HEK293 (cell line): ENCODE results near the gene EN2.
A peak's percentile ranks its signal among the peaks of the same experiment; 100 is the strongest.

Experiments used
- CTCF ChIA-PET: fragments of 350-600 bp; formaldehyde crosslinking; extraction: SDS; loops from one replicate; lab custom pipeline; 2021; ENCODE audit warnings: antibody characterized with exemption; lab: Yijun Ruan, JAX
- POLR2A ChIA-PET: fragments of 300-600 bp; formaldehyde crosslinking; extraction: SDS; loops from one replicate; lab custom pipeline; 2020; ENCODE audit warnings: antibody characterized with exemption, inconsistent platforms; lab: Yijun Ruan, JAX
- H3K27ac ChIP-seq: fragments of 200-500 bp; sonication (Bioruptor generic); 2 replicates; pipeline ENCODE4 v1.5.1; 2014; ENCODE audit warnings: low read depth, low read length, control low read depth, inconsistent platforms; ENCODE audit errors: extremely low read depth
- H3K36me3 ChIP-seq, 2 experiments: fragments of 200-500 bp in 1 of 2; sonication (Bioruptor generic) in 1 of 2; 1 replicate in 1 of 2; 2 replicates in 1 of 2; pipeline ENCODE4 v1.5.1; 2014 to 2017; ENCODE audit warnings: inconsistent platforms in 2 of 2, low read length in 2 of 2; ENCODE audit not compliant: control insufficient read depth in 2 of 2, insufficient read depth in 1 of 2
- H3K4me1 ChIP-seq: fragments of 200-500 bp; sonication (Bioruptor generic); 2 replicates; pipeline ENCODE4 v1.5.1; 2014; ENCODE audit warnings: mild to moderate bottlenecking, low read length, inconsistent platforms; ENCODE audit not compliant: control insufficient read depth, insufficient read depth
- H3K4me3 ChIP-seq: 2 replicates; pipeline ENCODE4 v1.5.1; 2011; ENCODE audit warnings: low read depth, mild to moderate bottlenecking, control low read depth, low read length, moderate library complexity
- H3K9me3 ChIP-seq: fragments of 200-500 bp; sonication (Bioruptor generic); 2 replicates; pipeline ENCODE4 v1.5.1; 2014; ENCODE audit warnings: low read depth, low read length, inconsistent platforms; ENCODE audit not compliant: control insufficient read depth, insufficient read depth
- KLF8 ChIP-seq: fragments of 450-650 bp; formaldehyde crosslinking; IDR thresholded peaks from 2 replicates; pipeline ENCODE4 v1.5.1; 2016; ENCODE audit warnings: missing biosample characterization, missing genetic modification characterization
- ZBTB17 ChIP-seq: fragments of 450-650 bp; formaldehyde crosslinking; IDR thresholded peaks from 2 replicates; pipeline ENCODE4 v1.5.1; 2016; ENCODE audit warnings: missing biosample characterization, missing genetic modification characterization
- ZNF133 ChIP-seq: fragments of 450-650 bp; formaldehyde crosslinking; IDR thresholded peaks from 2 replicates; pipeline ENCODE4 v1.5.1; 2016; ENCODE audit warnings: missing biosample characterization, missing genetic modification characterization
- ZNF138 ChIP-seq: fragments of 450-650 bp; formaldehyde crosslinking; IDR thresholded peaks from 2 replicates; pipeline ENCODE4 v1.5.1; 2016; ENCODE audit warnings: missing biosample characterization, missing genetic modification characterization, borderline replicate concordance
- ZNF2 ChIP-seq: fragments of 450-650 bp; formaldehyde crosslinking; IDR thresholded peaks from 2 replicates; pipeline ENCODE4 v1.5.1; 2016; ENCODE audit warnings: missing biosample characterization, missing genetic modification characterization
- ZNF324 ChIP-seq: fragments of 450-650 bp; formaldehyde crosslinking; IDR thresholded peaks from 2 replicates; pipeline ENCODE4 v1.5.1; 2016; ENCODE audit warnings: missing biosample characterization, missing genetic modification characterization
- ZNF354C ChIP-seq: fragments of 450-650 bp; formaldehyde crosslinking; IDR thresholded peaks from 2 replicates; pipeline ENCODE4 v1.5.1; 2016; ENCODE audit warnings: missing biosample characterization, missing genetic modification characterization, low read depth, borderline replicate concordance
- ZNF37A ChIP-seq: fragments of 450-650 bp; IDR thresholded peaks from 2 replicates; pipeline ENCODE4 v1.5.1; 2018; ENCODE audit warnings: missing biosample characterization, missing genetic modification characterization
- ZNF624 ChIP-seq: fragments of 450-650 bp; formaldehyde crosslinking; IDR thresholded peaks from 2 replicates; pipeline ENCODE4 v1.5.1; 2017; ENCODE audit warnings: missing biosample characterization, missing genetic modification characterization
- ZNF776 ChIP-seq: fragments of 450-650 bp; formaldehyde crosslinking; IDR thresholded peaks from 2 replicates; pipeline ENCODE4 v1.5.0; 2017; ENCODE audit warnings: missing biosample characterization, missing genetic modification characterization, borderline replicate concordance
- ZXDB ChIP-seq: fragments of 450-650 bp; formaldehyde crosslinking; IDR thresholded peaks from 2 replicates; pipeline ENCODE4 v1.5.1; 2016; ENCODE audit warnings: missing biosample characterization, missing genetic modification characterization
- TF ChIP-seq, protein P1 (sequence below): fragments of 450-650 bp; formaldehyde crosslinking; IDR thresholded peaks from 2 replicates; pipeline ENCODE4 v1.5.1; 2016; ENCODE audit warnings: missing biosample characterization, missing genetic modification characterization
- TF ChIP-seq, protein P2 (sequence below): fragments of 450-650 bp; IDR thresholded peaks from 2 replicates; pipeline ENCODE4 v1.5.1; 2018; ENCODE audit warnings: missing biosample characterization, mild to moderate bottlenecking, missing genetic modification characterization
- TF ChIP-seq, protein P3 (sequence below): fragments of 450-650 bp; formaldehyde crosslinking; IDR thresholded peaks from 2 replicates; pipeline ENCODE4 v1.5.1; 2017; ENCODE audit warnings: missing biosample characterization, missing genetic modification characterization
- TF ChIP-seq, protein P4 (sequence below): fragments of 450-650 bp; formaldehyde crosslinking; IDR thresholded peaks from 2 replicates; pipeline ENCODE4 v1.5.1; 2016; ENCODE audit warnings: missing biosample characterization, missing genetic modification characterization

The EN2 gene

DNA sequence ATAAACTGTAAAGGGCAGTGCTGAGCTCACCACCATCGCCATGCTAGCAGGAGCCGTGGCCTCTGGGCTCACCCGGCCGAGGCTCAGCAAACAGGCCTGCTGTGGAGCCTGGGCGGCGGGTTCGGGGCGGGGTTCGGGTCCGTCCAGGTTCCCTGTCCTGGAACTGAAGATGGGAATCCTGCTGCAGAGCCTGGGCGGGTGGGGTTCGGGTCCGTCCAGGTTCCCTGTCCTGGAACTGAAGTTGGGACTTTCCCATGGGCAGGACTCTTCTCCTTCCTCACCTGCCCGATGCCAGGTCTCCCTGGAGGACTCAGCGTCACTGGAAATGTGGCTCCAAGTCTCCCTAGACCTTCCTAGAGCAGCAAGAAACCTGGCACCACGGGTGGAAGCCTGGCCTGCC, 36.6 kb downstream of the EN2 start:
- H3K9me3 ChIP-seq = no peaks in the 10 kb centered on the region
- no peak overlapping the region for H3K27ac ChIP-seq
- no peaks in the 10 kb centered on the region for H3K4me1 ChIP-seq
- TF ChIP-seq, protein P1, sequence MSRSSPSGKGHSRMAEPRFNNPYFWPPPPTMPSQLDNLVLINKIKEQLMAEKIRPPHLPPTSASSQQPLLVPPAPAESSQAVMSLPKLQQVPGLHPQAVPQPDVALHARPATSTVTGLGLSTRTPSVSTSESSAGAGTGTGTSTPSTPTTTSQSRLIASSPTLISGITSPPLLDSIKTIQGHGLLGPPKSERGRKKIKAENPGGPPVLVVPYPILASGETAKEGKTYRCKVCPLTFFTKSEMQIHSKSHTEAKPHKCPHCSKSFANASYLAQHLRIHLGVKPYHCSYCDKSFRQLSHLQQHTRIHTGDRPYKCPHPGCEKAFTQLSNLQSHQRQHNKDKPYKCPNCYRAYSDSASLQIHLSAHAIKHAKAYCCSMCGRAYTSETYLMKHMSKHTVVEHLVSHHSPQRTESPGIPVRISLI (tag by site-specific recombination) = no peak
- TF ChIP-seq ZXDB (no peak), ZNF37A (tag by site-specific recombination) (no peak), ZBTB17 (tag by site-specific recombination) (no peak), ZNF2 (tag by site-specific recombination) (no peak), ZNF354C (tag by site-specific recombination) (no peak), ZNF776 (no peak), ZNF624 (tag by site-specific recombination) (no peak)
- TF ChIP-seq, protein P2, sequence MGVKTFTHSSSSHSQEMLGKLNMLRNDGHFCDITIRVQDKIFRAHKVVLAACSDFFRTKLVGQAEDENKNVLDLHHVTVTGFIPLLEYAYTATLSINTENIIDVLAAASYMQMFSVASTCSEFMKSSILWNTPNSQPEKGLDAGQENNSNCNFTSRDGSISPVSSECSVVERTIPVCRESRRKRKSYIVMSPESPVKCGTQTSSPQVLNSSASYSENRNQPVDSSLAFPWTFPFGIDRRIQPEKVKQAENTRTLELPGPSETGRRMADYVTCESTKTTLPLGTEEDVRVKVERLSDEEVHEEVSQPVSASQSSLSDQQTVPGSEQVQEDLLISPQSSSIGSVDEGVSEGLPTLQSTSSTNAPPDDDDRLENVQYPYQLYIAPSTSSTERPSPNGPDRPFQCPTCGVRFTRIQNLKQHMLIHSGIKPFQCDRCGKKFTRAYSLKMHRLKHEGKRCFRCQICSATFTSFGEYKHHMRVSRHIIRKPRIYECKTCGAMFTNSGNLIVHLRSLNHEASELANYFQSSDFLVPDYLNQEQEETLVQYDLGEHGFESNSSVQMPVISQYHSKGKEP (tag by site-specific recombination) = no peak
- TF ChIP-seq, protein P3, sequence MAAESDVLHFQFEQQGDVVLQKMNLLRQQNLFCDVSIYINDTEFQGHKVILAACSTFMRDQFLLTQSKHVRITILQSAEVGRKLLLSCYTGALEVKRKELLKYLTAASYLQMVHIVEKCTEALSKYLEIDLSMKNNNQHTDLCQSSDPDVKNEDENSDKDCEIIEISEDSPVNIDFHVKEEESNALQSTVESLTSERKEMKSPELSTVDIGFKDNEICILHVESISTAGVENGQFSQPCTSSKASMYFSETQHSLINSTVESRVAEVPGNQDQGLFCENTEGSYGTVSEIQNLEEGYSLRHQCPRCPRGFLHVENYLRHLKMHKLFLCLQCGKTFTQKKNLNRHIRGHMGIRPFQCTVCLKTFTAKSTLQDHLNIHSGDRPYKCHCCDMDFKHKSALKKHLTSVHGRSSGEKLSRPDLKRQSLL (tag by site-specific recombination) = no peak
- CTCF ChIA-PET = interaction anchor here (0.7 kb wide), 1 partner anchor 30 kb away, joined by 3 read pairs; no protein-coding TSS in a partner anchor
- no peak overlapping the region for H3K4me3 ChIP-seq
- no peaks in the 10 kb centered on the region for H3K36me3 ChIP-seq
- POLR2A ChIA-PET = no interaction called here

DNA sequence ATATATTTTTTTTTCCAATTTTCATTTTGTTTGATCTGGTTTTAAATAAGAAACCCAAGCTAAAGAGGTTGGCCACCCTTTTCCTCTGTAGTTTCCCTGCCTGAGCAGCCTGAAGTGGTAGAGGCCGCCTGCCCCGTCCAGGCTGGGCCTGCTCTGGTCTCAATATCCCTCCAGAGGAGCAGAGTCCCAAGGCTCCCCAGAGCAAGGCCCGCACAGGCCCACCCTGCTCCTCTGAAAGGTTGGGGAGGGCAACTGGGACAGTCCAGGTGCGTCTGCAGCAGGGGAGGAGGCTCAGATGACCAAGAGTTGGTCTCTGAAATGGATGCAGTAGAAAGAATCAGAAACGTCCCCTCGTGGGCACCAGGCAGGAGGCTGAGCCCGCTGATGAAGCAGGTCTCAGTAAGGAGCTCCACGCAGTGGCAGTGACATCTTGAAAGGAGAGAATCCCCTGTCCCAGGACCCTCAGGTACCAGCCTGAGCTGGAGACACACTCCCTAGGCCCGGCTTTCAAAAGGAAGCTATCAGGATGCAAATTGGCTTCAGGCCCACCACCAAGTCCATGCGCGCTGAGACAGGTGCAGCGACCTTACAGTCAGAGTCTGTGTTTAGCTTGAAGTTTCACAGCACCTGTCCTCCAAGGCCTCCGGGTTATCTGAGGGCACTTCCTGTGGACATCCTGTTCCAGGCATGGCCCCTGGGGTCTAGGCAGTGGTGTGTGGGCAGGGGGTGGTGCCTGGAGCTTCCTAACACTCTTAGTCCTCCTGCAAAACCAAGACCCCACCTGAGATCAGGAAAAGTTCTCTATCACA, 37.7 kb downstream of the EN2 start:
- Histone ChIP-seq H3K4me3 (no peak overlapping the region), H3K4me1 (no peaks in the 10 kb centered on the region), H3K27ac (no peak overlapping the region)
- TF ChIP-seq ZNF133 (tag by site-specific recombination) (no peak), ZNF138 (tag by site-specific recombination) (no peak), KLF8 (tag by site-specific recombination) (no peak), ZNF324 (tag by site-specific recombination) (no peak)
- TF ChIP-seq, protein P4, sequence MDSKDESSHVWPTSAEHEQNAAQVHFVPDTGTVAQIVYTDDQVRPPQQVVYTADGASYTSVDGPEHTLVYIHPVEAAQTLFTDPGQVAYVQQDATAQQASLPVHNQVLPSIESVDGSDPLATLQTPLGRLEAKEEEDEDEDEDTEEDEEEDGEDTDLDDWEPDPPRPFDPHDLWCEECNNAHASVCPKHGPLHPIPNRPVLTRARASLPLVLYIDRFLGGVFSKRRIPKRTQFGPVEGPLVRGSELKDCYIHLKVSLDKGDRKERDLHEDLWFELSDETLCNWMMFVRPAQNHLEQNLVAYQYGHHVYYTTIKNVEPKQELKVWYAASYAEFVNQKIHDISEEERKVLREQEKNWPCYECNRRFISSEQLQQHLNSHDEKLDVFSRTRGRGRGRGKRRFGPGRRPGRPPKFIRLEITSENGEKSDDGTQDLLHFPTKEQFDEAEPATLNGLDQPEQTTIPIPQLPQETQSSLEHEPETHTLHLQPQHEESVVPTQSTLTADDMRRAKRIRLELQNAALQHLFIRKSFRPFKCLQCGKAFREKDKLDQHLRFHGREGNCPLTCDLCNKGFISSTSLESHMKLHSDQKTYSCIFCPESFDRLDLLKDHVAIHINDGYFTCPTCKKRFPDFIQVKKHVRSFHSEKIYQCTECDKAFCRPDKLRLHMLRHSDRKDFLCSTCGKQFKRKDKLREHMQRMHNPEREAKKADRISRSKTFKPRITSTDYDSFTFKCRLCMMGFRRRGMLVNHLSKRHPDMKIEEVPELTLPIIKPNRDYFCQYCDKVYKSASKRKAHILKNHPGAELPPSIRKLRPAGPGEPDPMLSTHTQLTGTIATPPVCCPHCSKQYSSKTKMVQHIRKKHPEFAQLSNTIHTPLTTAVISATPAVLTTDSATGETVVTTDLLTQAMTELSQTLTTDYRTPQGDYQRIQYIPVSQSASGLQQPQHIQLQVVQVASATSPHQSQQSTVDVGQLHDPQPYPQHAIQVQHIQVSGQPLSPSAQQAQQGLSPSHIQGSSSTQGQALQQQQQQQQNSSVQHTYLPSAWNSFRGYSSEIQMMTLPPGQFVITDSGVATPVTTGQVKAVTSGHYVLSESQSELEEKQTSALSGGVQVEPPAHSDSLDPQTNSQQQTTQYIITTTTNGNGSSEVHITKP (tag by site-specific recombination) = peak; percentile 75
- TF ChIP-seq, all 188 proteins: peak for 1
- Histone ChIP-seq H3K9me3 (no peaks in the 10 kb centered on the region), H3K36me3 (no peaks in the 10 kb centered on the region)
- POLR2A ChIA-PET = no interaction called here
- CTCF ChIA-PET = no interaction called here
